T-helper 17 cell (primary cell): ENCODE measurements around the gene BCKDHA. TPM values are rescaled to one million over a fixed set of nuclear protein-coding genes. Genes with fewer than 3 reads are reported as not detected.
"Not testable (repeated sequence)": the region's sequence is repeated elsewhere in the genome, so short reads cannot be mapped to it uniquely, and the experiment has no call there.

Experiments used
- ATAC-seq: fragments of 150-1000 bp; cut with Tn5 transposase; 2 replicates; pipeline ENCODE4 v1.10.0; 2021; ENCODE audit warnings: mild to moderate bottlenecking, moderate library complexity
- DNase-seq, 3 donors: peaks; one replicate each; pipeline versions ENCODE4 v3.0.0 to v3.0.0-alpha.2; 2020 to 2021
- H3K9me3 ChIP-seq: one replicate; pipeline ENCODE4 v1.7.0; 2013; ENCODE audit warnings: low read length, mild to moderate bottlenecking; ENCODE audit not compliant: control insufficient read depth, poor library complexity, severe bottlenecking
- H3K27ac Mint-ChIP-seq: one replicate; pipeline ENCODE4 v1.8.0; 2022; ENCODE audit warnings: mild to moderate bottlenecking, moderate library complexity, mixed read lengths
- H3K27me3 Mint-ChIP-seq: one replicate; pipeline ENCODE4 v1.8.0; 2022; ENCODE audit warnings: mixed read lengths
- H3K36me3 Mint-ChIP-seq: one replicate; pipeline ENCODE4 v1.8.0; 2022; ENCODE audit warnings: low read depth, mixed read lengths
- H3K4me1 Mint-ChIP-seq: one replicate; pipeline ENCODE4 v1.8.0; 2022; ENCODE audit warnings: mild to moderate bottlenecking, mixed read lengths
- H3K4me3 Mint-ChIP-seq: one replicate; pipeline ENCODE4 v1.8.0; 2022; ENCODE audit warnings: mild to moderate bottlenecking, moderate library complexity, mixed read lengths
- total RNA-seq, 4 donors: library from RNA in 2 of 4; stranded (reverse) in 2 of 4; gene quantifications; one replicate each; pipeline ENCODE4 v1.2.3 and lab custom pipeline; 2022 to 2026

BCKDHA gene
- total RNA-seq, 2 donors from 2014 or later, result 13.2 to 14.7 TPM

- not testable (repeated sequence) for H3K36me3 Mint-ChIP-seq, DNase-seq, H3K9me3 ChIP-seq, H3K4me1 Mint-ChIP-seq
- H3K4me3 Mint-ChIP-seq, result peak overlapping the region; percentile 78
- ATAC-seq, result peak; percentile 51
- peaks cover 58% of the 10 kb centered on the region for H3K27me3 Mint-ChIP-seq
- peak overlapping the region; percentile 16 for H3K27ac Mint-ChIP-seq
These were observed 65.9 kb downstream of the BCKDHA start for GRCh38 chr19:41463257-41464256.

Other genes with a start within 250 kb of the BCKDHA start
- 1 to 10 TPM in 1 of 2 donors, under 1 TPM in 1; 0.75 to 1.1 TPM for gene CYP2S1, start 204.6 kb upstream of the BCKDHA start, total RNA-seq
- gene AXL, start 178.6 kb upstream of the BCKDHA start, total RNA-seq, result under 1 TPM; 0.22 to 0.44 TPM
- 100 to 1,000 TPM; 316 to 329 TPM for gene HNRNPUL1, start 133.4 kb upstream of the BCKDHA start, total RNA-seq
- gene CCDC97, start 87.6 kb upstream of the BCKDHA start, total RNA-seq, result 10 to 100 TPM; 34.7 to 35.4 TPM
- gene TGFB1, start 43.9 kb upstream of the BCKDHA start, total RNA-seq, result 100 to 1,000 TPM; 408 to 431 TPM
- gene B9D2, start 33.7 kb upstream of the BCKDHA start, total RNA-seq, result 10 to 100 TPM; 37.1 to 41.4 TPM
- 10 to 100 TPM in 1 of 2 donors, 1 to 10 TPM in 1; 6.9 to 35.0 TPM for gene TMEM91, start 21.3 kb upstream of the BCKDHA start, total RNA-seq
- 10 to 100 TPM; 12.0 to 13.0 TPM for gene EXOSC5, start 459 bp upstream of the BCKDHA start, total RNA-seq
- gene B3GNT8, start 29.6 kb downstream of the BCKDHA start, total RNA-seq, result 1 to 10 TPM; 3.4 to 4.8 TPM
- 10 to 100 TPM; 24.1 to 27.9 TPM for gene DMAC2, start 42.1 kb downstream of the BCKDHA start, total RNA-seq
- not detected for gene ERICH4, start 45.3 kb downstream of the BCKDHA start, total RNA-seq
- 10 to 100 TPM; 40.5 to 44.4 TPM for gene CEACAM21, start 178.3 kb downstream of the BCKDHA start, total RNA-seq
- under 1 TPM; 0.31 to 0.92 TPM for gene CEACAM4, start 229.3 kb downstream of the BCKDHA start, total RNA-seq